ENCODE data around the gene NINL.
"Not testable (repeated sequence)": the region's sequence is repeated elsewhere in the genome, so short reads cannot be mapped to it uniquely, and the experiment has no call there.

NINL gene

GRCh38 chr20:25563362-25563761 lies 22.0 kb downstream of the NINL start:
- no peaks in the 10 kb centered on the region for H3K9me2 ChIP-seq (replicated peaks; ENCODE audit: control insufficient read depth, low read length)
- no peaks in the 10 kb centered on the region for H3K4me1 ChIP-seq (ENCODE audit: control insufficient read depth, low read length)
- no peaks in the 10 kb centered on the region for H3K36me3 ChIP-seq (ENCODE audit: control insufficient read depth, low read length)
- no peak overlapping the region for H3K27ac ChIP-seq (ENCODE audit: low read depth, low read length)
- no peaks in the 10 kb centered on the region for H3K79me2 ChIP-seq (ENCODE audit: control insufficient read depth, low read length)
- no peaks in the 10 kb centered on the region for H3K9me3 ChIP-seq (ENCODE audit: control insufficient read depth, insufficient read depth, low read length)
- H4K20me1 ChIP-seq (ENCODE audit: control insufficient read depth, insufficient read depth, low read depth, low read length) = no peaks in the 10 kb centered on the region
- TF ChIP-seq CTCF (IDR thresholded peaks at IDR 0.05; ENCODE audit: low read depth, low read length, poor library complexity, severe bottlenecking) (no peak), EZH2phosphoT487 (IDR thresholded peaks at IDR 0.05; ENCODE audit: borderline replicate concordance, low read length) (no peak)
- no peaks in the 10 kb centered on the region for H3K27me3 ChIP-seq (ENCODE audit: control insufficient read depth, low read length)
- H3K4me3 ChIP-seq (ENCODE audit: low read length) = no peak overlapping the region
- no peaks in the 10 kb centered on the region for H3F3A ChIP-seq (ENCODE audit: control insufficient read depth, insufficient read depth)
- no peak overlapping the region for H3K4me2 ChIP-seq (ENCODE audit: low read length)

GRCh38 chr20:25561771-25562170 lies 23.6 kb downstream of the NINL start:
- not testable (repeated sequence) for H3K79me2 ChIP-seq (ENCODE audit: control insufficient read depth, low read length); H3K27me3 ChIP-seq (ENCODE audit: control insufficient read depth, low read length); H3K4me3 ChIP-seq (ENCODE audit: low read length); H3K4me1 ChIP-seq (ENCODE audit: control insufficient read depth, low read length); H3K9me3 ChIP-seq (ENCODE audit: control insufficient read depth, insufficient read depth, low read length); H3K4me2 ChIP-seq (ENCODE audit: low read length); H3F3A ChIP-seq (ENCODE audit: control insufficient read depth, insufficient read depth); H3K27ac ChIP-seq (ENCODE audit: low read depth, low read length); H4K20me1 ChIP-seq (ENCODE audit: control insufficient read depth, insufficient read depth, low read depth, low read length); H3K9me2 ChIP-seq (replicated peaks; ENCODE audit: control insufficient read depth, low read length); H3K36me3 ChIP-seq (ENCODE audit: control insufficient read depth, low read length)

GRCh38 chr20:25553819-25554296 lies 31.5 kb downstream of the NINL start:
- Histone ChIP-seq H3K4me2 (ENCODE audit: low read length) (no peak overlapping the region), H3K27ac (ENCODE audit: low read depth, low read length) (no peak overlapping the region), H3K4me1 (ENCODE audit: control insufficient read depth, low read length) (no peaks in the 10 kb centered on the region; the same call in 1 of the 2 replicates), H3K27me3 (ENCODE audit: control insufficient read depth, low read length) (no peaks in the 10 kb centered on the region), H3K9me2 (replicated peaks; ENCODE audit: control insufficient read depth, low read length) (no peaks in the 10 kb centered on the region), H3K4me3 (ENCODE audit: low read length) (no peak overlapping the region), H3K36me3 (ENCODE audit: control insufficient read depth, low read length) (no peaks in the 10 kb centered on the region), H3K79me2 (ENCODE audit: control insufficient read depth, low read length) (no peaks in the 10 kb centered on the region), H3F3A (ENCODE audit: control insufficient read depth, insufficient read depth) (no peaks in the 10 kb centered on the region), H3K9me3 (ENCODE audit: control insufficient read depth, insufficient read depth, low read length) (no peaks in the 10 kb centered on the region), H4K20me1 (ENCODE audit: control insufficient read depth, insufficient read depth, low read depth, low read length) (no peaks in the 10 kb centered on the region)
- TF ChIP-seq CTCF (IDR thresholded peaks at IDR 0.05; ENCODE audit: low read depth, low read length, poor library complexity, severe bottlenecking) (no peak), EZH2phosphoT487 (IDR thresholded peaks at IDR 0.05; ENCODE audit: borderline replicate concordance, low read length) (no peak)

- TF ChIP-seq EZH2phosphoT487 (IDR thresholded peaks at IDR 0.05; ENCODE audit: borderline replicate concordance, low read length) (no peak), CTCF (IDR thresholded peaks at IDR 0.05; ENCODE audit: low read depth, low read length, poor library complexity, severe bottlenecking) (no peak)
- Histone ChIP-seq H4K20me1 (ENCODE audit: control insufficient read depth, insufficient read depth, low read depth, low read length) (no peaks in the 10 kb centered on the region), H3K27ac (ENCODE audit: low read depth, low read length) (no peak overlapping the region), H3F3A (ENCODE audit: control insufficient read depth, insufficient read depth) (no peaks in the 10 kb centered on the region), H3K4me2 (ENCODE audit: low read length) (no peak overlapping the region), H3K27me3 (ENCODE audit: control insufficient read depth, low read length) (no peaks in the 10 kb centered on the region), H3K4me3 (ENCODE audit: low read length) (no peak overlapping the region), H3K4me1 (ENCODE audit: control insufficient read depth, low read length) (no peaks in the 10 kb centered on the region; the same call in 1 of the 2 replicates), H3K9me2 (replicated peaks; ENCODE audit: control insufficient read depth, low read length) (no peaks in the 10 kb centered on the region), H3K9me3 (ENCODE audit: control insufficient read depth, insufficient read depth, low read length) (no peaks in the 10 kb centered on the region), H3K36me3 (ENCODE audit: control insufficient read depth, low read length) (no peaks in the 10 kb centered on the region), H3K79me2 (ENCODE audit: control insufficient read depth, low read length) (no peaks in the 10 kb centered on the region)
These were observed 32.4 kb downstream of the NINL start for GRCh38 chr20:25552977-25553376.

All from DOHH2 (cell line).